Thymus (tissue), 11 donors: ENCODE results near the gene NFYB. TPM values are rescaled to one million over a fixed set of nuclear protein-coding genes. Genes with fewer than 3 reads are reported as not detected.
"Not testable (repeated sequence)": the region's sequence is repeated elsewhere in the genome, so short reads cannot be mapped to it uniquely, and the experiment has no call there.

Experiments used
- DNase-seq, 9 donors: peaks; one replicate each; pipeline ENCODE4 v3.0.0-alpha.2; 2013; ENCODE audit warnings: low spot score in 9 of 9, low read depth in 6 of 9, missing footprints in 1 of 9
- H3K27ac ChIP-seq, 2 donors: one replicate each; pipeline ENCODE4 v1.5.1; 2013; ENCODE audit warnings: control low read depth in 1 of 2, low read depth in 1 of 2, low read length in 1 of 2, mild to moderate bottlenecking in 1 of 2, moderate library complexity in 1 of 2
- H3K27me3 ChIP-seq, 2 donors: one replicate each; pipeline ENCODE4 v1.5.1; 2013; ENCODE audit warnings: low read length in 1 of 2; ENCODE audit not compliant: control insufficient read depth in 2 of 2, insufficient read depth in 1 of 2
- H3K36me3 ChIP-seq, 2 donors: one replicate each; pipeline ENCODE4 v1.5.1; 2013; ENCODE audit warnings: low read length in 1 of 2, mild to moderate bottlenecking in 1 of 2, moderate library complexity in 1 of 2; ENCODE audit not compliant: control insufficient read depth in 2 of 2, insufficient read depth in 2 of 2
- H3K4me1 ChIP-seq, 2 donors: one replicate each; pipeline ENCODE4 v1.5.1; 2013; ENCODE audit warnings: low read length in 2 of 2; ENCODE audit not compliant: control insufficient read depth in 2 of 2, insufficient read depth in 2 of 2
- H3K4me3 ChIP-seq, 2 donors: one replicate each; pipeline ENCODE4 v1.5.1; 2013; ENCODE audit warnings: low read length in 2 of 2, control low read depth in 1 of 2, mild to moderate bottlenecking in 1 of 2
- H3K9me3 ChIP-seq, 2 donors: one replicate each; pipeline ENCODE4 v1.5.1; 2013; ENCODE audit warnings: low read length in 1 of 2, mild to moderate bottlenecking in 1 of 2; ENCODE audit not compliant: control insufficient read depth in 2 of 2, insufficient read depth in 1 of 2
- WGBS: extraction: QIAGEN DNeasy Blood & Tissue Kit; methylation state at CpG from one replicate; pipeline ENCODE4 v1.1.7; 2013; 5-methylcytosine and 5-hydroxymethylcytosine counted together
- polyA plus RNA-seq: library from polyadenylated mRNA; stranded (reverse); fragments of 200-250 nt; gene quantifications from one replicate; pipeline ENCODE4 v1.2.3, GENCODE V29; 2013
- total RNA-seq: library from RNA; stranded (reverse); fragments of 120-200 nt; gene quantifications from one replicate; pipeline ENCODE4 v1.2.4, GENCODE V29; 2013
- donor health status: healthy.

The NFYB gene
- total and polyA plus RNA-seq, 2 donors = 37.1 to 55.1 TPM

DNA sequence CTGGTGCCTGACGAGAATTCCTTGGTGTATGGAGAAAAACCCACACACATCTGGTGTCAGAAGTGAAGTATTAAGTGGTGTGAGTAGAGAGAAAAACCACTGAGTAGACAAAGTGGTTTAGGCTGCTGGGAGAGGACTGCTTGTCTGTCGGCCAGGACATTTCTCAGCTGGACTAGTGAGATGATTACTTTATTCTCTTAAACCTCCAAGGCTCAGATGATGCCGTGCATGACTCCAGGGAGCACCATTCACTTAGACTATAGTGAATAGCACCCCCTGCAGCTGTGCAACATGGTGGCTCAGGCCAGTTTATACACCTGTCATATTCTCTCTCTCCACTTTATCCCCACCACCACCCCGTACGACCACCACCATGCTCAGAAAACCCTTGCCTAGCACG lies 28.5 kb upstream of the NFYB start:
- Histone ChIP-seq H3K4me1 (no peaks in the 10 kb centered on the region), H3K27ac (no peak overlapping the region), H3K9me3 (no peaks in the 10 kb centered on the region), H3K4me3 (no peak overlapping the region), H3K36me3 (no peaks in the 10 kb centered on the region), H3K27me3 (no peaks in the 10 kb centered on the region)
- DNase-seq = no peak
- 98% methylated on average over 6 of the region's 6 CpGs for WGBS

DNA sequence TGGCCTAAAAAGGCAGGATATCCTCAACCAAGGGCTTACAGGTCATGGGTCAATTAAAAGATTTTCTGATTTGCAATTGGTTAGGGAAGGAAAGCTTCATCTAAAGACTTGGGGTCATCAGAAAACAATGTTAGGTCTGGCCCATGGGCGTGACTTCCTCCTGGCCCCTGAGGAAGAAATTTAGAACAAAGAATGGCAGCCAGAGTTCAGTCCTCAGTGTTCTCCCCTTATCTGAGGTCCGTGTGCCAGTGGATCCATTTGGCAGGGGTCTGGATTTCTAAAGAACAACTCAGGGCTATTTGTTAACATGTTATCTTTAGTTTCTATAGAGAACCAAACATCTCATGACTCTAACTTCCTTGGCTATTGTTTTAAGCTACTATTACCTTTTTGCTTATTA lies 27.8 kb upstream of the NFYB start:
- no peaks in the 10 kb centered on the region for H3K9me3 ChIP-seq
- H3K4me1 ChIP-seq = no peaks in the 10 kb centered on the region
- H3K4me3 ChIP-seq = no peak overlapping the region
- no peaks in the 10 kb centered on the region for H3K27me3 ChIP-seq
- WGBS = 91% methylated on average over 2 of the region's 2 CpGs
- no peak overlapping the region for H3K27ac ChIP-seq
- no peaks in the 10 kb centered on the region for H3K36me3 ChIP-seq
- DNase-seq = no peak

DNA sequence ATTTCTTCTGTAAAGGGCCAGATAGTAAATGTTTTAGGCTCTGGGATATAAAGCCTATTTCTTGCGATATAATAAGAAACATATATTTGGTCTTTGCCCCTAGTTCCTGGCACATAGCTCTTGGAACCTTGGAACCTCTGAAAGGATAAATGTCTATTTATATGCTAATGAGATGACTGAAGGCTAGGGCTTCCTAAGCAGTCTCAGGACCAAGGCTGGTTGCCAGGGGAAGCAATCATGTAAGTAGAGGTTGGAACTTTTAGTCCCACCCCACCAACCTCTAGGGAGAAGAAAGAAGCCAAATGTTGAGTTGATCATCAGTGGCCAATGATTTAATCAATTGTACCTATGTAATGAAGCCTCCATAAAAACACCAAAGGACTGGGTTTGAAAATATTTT lies 26.6 kb upstream of the NFYB start:
- Histone ChIP-seq H3K9me3 (no peaks in the 10 kb centered on the region), H3K27ac (no peak overlapping the region), H3K36me3 (no peaks in the 10 kb centered on the region), H3K4me1 (no peaks in the 10 kb centered on the region), H3K27me3 (no peaks in the 10 kb centered on the region), H3K4me3 (no peak overlapping the region)
- DNase-seq = no peak
- 39% methylated on average over 1 of the region's 1 CpG for WGBS

DNA sequence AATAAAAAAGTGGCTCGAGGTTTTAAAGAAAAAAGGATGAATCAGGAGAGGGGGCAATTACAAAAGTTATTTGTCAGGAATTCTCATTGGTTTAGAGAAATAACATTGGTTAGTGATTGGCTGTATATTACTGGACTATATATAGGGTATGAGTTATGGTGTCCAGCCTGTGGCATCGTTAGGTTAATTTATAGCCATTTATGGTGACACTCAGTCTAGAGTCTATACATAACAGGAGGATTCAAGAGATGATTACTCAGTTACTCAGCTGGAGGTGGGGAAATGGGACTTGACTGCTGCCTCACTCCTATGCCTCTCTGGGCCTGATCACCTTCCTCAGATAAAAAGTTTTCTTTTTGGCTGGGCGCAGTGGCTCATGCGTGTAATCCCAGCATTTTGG lies 25.6 kb upstream of the NFYB start:
- no peak for DNase-seq
- H3K4me1 ChIP-seq = no peaks in the 10 kb centered on the region

DNA sequence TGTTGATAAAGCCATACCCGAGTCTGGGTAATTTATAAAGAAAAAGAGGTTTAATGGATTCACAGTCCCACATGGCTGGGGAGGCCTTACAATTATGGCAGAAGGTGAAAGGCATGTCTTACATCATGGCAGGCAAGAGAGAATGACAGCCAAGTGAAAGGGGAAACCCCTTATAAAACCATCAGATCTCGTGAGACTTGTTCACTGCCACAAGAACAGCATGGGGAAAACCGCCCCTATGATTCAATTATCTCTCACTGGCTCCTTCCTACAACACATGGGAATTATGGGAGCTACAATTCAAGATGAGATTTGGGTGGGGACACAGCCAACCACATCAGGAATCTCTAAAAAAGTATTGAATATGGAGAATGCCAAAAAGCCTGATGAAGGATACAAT lies 25.0 kb upstream of the NFYB start:
- H3K4me1 ChIP-seq, H3K27ac ChIP-seq, H3K27me3 ChIP-seq, H3K36me3 ChIP-seq, H3K4me3 ChIP-seq, H3K9me3 ChIP-seq, DNase-seq: not testable (repeated sequence)
- 97% methylated on average over 3 of the region's 3 CpGs for WGBS

More for the DNA sequence above, 25.6 kb upstream of the NFYB start:
- Histone ChIP-seq H3K36me3 (no peaks in the 10 kb centered on the region), H3K9me3 (no peaks in the 10 kb centered on the region), H3K4me3 (no peak overlapping the region), H3K27ac (no peak overlapping the region), H3K27me3 (no peaks in the 10 kb centered on the region)
- WGBS = 96% methylated on average over 4 of the region's 4 CpGs

DNA sequence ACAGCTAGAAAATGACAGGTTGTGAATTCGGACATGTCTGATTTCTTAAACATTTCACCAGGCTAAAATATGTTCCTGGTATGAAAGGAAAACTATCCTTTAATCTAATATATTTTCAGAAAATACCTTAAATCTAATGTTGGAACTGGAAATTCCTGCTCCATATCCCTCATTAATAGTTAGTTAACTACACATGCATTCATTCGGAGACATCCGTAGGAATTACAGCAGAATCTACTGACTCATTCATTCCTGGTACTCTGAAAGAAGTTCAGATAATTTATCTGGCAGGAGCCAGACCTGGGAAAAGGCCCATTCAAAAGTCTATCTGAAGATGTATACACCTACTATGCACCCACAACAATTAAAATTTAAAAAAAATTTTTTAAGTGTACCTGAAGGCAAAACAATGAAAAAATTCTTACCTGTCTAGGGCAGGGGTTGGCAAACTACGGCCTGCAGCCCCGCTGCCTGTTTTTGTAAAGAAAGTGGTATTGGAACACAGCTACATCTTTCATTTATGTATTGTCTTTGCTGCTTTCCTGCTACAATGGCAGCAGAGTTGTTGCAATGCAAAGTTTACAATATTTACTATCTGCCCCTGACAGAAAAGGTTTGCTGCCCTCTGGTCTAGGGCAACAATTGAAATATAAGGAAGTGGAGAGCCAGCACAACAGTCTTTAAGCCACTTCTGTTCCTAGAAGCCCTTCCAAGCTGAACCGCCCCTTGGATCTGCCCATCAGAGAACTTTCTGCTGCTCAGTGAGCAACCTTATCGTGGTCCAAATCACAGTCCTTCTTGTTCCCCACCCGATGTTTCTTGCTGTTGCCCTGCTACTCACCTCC lies 17.9 kb upstream of the NFYB start:
- Histone ChIP-seq H3K27ac (no peak overlapping the region), H3K27me3 (no peaks in the 10 kb centered on the region), H3K9me3 (no peaks in the 10 kb centered on the region), H3K4me3 (no peak overlapping the region), H3K4me1 (no peaks in the 10 kb centered on the region), H3K36me3 (no peaks in the 10 kb centered on the region)
- WGBS = 95% methylated on average over 8 of the region's 8 CpGs
- DNase-seq = no peak

DNA sequence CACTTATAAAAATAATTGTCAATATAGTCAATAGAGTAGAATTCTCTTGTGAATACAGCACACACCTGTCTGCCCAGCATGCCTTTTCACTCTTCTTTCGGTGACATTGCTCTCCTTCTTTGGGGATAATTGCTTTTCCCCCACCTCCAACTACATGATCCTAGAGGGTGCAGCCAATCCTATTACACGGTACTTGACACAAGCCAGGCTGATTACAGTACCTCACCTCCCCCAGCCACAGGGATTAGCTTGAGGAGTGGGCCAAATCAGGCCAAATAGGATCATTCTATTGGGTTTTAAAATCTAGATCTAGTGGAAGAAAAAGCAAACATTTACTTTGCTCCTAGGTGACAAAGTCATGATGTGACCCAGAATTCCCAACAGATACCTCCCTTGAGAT lies 16.8 kb upstream of the NFYB start:
- H3K27ac ChIP-seq = no peak overlapping the region
- 97% methylated on average over 2 of the region's 2 CpGs for WGBS
- H3K27me3 ChIP-seq = no peaks in the 10 kb centered on the region
- DNase-seq = no peak
- H3K4me1 ChIP-seq = no peaks in the 10 kb centered on the region
- H3K36me3 ChIP-seq = no peaks in the 10 kb centered on the region
- no peak overlapping the region for H3K4me3 ChIP-seq
- no peaks in the 10 kb centered on the region for H3K9me3 ChIP-seq

DNA sequence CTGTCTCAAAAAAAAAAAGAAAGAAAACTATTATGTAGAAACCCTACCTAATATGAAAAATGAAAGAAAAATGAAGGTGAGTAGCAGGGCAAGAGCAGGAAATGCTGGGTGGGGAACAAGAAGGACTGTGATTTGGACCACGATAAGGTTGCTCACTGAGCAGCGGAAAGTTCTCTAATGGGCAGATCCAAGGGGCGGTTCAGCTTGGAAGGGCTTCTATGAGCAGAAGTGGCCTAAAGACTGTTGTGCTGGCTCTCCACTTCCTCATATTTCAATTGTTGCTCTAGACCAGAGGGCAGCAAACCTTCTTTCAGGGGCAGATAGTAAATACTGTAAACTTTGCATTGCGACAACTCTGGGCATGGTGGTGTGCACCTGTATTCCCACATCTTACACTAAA lies 16.3 kb upstream of the NFYB start:
- H3K9me3 ChIP-seq = no peaks in the 10 kb centered on the region
- H3K27me3 ChIP-seq = no peaks in the 10 kb centered on the region
- no peak overlapping the region for H3K4me3 ChIP-seq
- DNase-seq = no peak
- no peak overlapping the region for H3K27ac ChIP-seq
- 71% methylated on average over 4 of the region's 4 CpGs for WGBS
- H3K36me3 ChIP-seq = no peaks in the 10 kb centered on the region
- no peaks in the 10 kb centered on the region for H3K4me1 ChIP-seq

DNA sequence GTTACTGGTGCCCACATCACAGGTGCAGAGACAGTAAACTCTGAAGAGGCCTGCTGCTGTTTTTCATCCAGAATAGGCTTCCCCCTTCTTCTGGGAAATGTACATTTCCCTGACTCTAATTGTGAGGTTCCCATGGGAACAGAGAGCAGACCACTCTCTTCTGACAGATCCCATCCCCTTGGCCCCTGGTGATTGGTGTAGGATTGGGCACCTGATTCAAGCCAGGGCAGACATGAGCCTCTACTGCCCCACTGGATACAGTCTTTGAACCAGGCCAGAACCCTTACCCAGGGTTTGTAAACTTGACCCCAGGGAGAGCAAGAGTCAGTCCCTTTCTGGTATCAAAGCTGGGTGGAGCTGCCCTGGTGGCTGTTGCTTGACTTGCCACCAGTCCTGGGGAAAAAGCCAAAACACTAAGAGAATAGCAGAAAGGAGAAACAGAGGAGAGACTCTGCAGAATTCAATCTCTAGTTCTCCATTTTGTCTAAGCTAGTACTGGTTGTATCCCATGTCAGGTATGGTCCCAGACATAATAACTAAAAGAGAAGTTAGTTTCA lies 14.8 kb upstream of the NFYB start:
- no peaks in the 10 kb centered on the region for H3K36me3 ChIP-seq
- no peaks in the 10 kb centered on the region for H3K9me3 ChIP-seq
- no peak overlapping the region for H3K27ac ChIP-seq
- H3K4me3 ChIP-seq = no peak overlapping the region
- no peaks in the 10 kb centered on the region for H3K27me3 ChIP-seq
- no peaks in the 10 kb centered on the region for H3K4me1 ChIP-seq
- DNase-seq = no peak
